GM23338 (cell line): ENCODE results near the gene C3orf70.

Source experiments
- CTCF ChIP-seq, 2 experiments: fragments of 200-600 bp in 1 of 2; sonication (generic) in 1 of 2; conservative IDR thresholded peaks; 2 replicates each; pipeline versions ENCODE4 v1.5.1 to v1.6.1; 2016 to 2017; ENCODE audit warnings: antibody characterized with exemption in 2 of 2, low read depth in 2 of 2, mild to moderate bottlenecking in 2 of 2, moderate library complexity in 1 of 2
- EZH2phosphoT487 ChIP-seq: fragments of 200-600 bp; sonication (generic); IDR thresholded peaks from one replicate; pipeline ENCODE4 v1.8.1; 2018; ENCODE audit warnings: antibody characterized with exemption; ENCODE audit not compliant: unreplicated experiment
- STAT1 ChIP-seq: IDR thresholded peaks from one replicate; pipeline ENCODE4 v1.6.1; 2016; ENCODE audit warnings: antibody characterized with exemption; ENCODE audit not compliant: unreplicated experiment
- ZNF114 ChIP-seq: fragments of 250-450 bp; sonication (Bioruptor Pico); IDR thresholded peaks from 2 replicates; pipeline ENCODE4 v1.5.0; 2020; ENCODE audit warnings: mild to moderate bottlenecking, moderate library complexity

DNA sequence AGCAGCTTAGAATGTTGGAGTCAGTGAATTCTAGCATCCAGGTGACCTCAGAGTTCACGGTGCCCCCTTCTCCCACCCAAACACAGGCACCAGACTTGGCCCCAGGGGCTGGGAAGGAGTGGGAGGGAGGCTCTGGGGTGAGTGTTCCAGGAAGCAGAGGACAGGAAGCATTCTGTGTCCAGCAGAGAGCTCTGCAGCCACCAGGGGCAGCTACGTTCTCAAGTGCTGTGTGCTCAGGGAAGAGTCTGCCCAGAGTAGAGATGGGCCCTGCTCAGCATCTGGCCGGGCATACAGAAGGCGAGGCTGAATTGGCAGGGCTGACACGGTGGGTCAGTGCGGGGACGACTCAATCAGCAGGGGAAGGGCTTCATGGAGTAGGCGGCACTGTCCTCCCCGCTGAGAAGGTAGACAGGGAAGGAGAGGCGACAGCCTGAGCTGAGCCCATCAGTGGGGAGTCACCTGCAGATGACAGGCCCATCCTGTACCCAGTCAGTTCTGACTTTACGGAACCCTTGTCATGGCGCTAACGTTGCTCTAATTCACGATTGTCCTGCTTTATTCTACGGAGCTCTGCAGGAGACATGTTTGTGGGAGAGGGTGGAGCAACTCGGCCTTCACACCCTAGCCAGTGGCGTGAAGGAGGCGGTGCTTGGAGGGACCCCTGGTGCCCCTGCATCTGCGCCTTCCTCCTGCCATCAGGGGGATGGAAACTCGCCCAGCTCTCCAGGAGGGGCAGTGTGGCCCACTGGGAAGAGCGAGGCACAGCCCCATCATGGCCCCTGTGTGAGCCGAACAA is 82.2 kb downstream of the C3orf70 start:
- TF ChIP-seq CTCF (conservative IDR thresholded peaks at IDR 0.05; ENCODE audit: low read depth in 2 of 2) (peak; percentile 50 to 54), EZH2phosphoT487 (no peak), ZNF114 (CRISPR knock-in tag) (no peak), STAT1 (no peak)
